ENCODE results near the gene PSMB10.

PSMB10 gene

DNA sequence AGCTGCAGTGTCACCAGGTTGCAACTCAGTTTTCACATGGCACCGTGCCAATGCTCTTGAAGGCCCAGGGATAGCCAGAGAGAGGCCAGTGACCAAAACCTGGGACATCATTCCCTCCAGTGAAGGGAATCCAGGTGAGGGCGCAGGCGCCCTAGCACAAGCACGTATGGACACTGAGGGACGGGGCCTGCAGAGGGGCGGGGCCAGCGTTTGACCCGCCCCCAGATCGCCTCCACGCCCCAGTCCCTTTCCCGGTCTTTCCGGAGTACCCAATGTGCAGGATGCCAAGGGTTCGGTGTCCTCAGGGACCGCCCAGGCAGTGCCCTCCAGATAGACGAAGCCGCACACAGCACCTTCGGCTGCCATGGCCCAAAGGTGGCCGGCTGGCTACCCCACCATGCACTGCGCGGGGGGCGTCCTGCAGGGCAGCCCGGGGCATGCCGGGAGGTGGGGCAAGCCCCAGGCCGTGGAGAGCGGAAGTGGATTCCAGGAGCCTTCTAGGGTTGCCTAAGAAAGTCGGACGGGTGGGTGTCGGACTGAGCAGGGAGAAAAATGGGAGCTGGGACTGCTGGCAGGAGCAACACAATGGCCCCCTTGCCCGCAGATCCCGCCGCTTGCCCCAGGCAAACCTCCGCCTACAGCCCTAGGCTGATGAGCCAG, 27.1 kb upstream of the PSMB10 start:
- DNase-seq (ENCODE audit: low spot score): no peak

DNA sequence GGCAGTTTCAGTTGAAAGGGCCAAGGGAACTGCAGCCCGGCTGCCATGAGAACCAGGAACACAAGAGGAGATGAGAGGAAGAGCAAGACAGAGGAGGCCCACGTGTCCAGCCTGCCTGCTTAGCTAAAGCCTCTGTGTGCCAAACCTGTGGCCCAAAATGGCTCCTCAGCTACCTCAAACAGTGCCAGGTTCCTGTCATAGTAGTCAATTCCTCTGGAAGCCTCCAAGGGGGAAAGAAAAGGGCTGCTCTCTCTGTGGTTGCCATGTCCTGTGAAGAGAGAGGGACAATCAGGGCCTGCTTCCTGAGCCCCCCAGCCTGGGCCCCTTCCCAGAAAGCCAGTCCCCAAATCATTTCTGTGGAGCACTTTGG, 26.6 kb upstream of the PSMB10 start:
- no peak for DNase-seq (ENCODE audit: low spot score)

DNA sequence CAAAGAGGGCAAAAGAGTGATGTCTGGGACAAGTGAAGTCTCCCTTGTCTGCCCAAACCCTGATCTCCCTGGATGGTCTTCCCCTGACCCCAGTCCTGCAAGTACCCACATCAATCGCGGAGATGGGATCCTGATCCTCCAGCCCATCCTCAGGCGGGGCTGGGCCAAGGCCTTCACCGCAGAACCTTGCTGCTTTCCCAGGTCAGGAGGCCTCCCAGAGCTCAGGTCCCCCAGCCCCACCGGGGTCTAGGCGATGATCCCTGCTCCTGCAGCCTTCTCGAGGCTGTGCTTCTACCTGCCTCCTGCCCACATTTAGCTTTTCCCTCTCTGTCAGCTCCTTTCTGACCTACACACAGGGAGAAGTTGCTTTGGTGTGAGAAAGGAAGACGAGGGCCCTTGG, 25.5 kb upstream of the PSMB10 start:
- DNase-seq (ENCODE audit: low spot score): no peak

DNA sequence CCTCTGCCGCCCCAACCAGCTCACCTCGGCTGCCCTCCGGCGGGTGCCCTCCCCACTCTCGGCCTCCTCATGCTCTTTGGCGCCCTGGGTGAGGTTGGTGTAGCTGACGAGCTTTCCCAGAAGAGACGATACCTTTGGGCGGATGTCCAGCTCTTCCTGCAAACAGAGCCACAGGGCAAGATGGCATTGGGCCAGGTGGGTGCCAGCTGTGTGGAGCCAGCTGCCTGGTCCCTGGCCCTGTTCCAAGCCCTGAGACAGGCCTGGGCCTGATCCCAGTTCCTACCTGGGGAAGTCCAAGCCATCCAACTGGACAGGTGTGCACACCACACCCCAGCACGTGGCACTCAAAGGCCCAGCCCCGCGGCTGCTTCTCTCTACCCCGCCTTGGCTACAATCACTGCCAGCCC, 24.9 kb upstream of the PSMB10 start:
- no peak for DNase-seq (ENCODE audit: low spot score)

DNA sequence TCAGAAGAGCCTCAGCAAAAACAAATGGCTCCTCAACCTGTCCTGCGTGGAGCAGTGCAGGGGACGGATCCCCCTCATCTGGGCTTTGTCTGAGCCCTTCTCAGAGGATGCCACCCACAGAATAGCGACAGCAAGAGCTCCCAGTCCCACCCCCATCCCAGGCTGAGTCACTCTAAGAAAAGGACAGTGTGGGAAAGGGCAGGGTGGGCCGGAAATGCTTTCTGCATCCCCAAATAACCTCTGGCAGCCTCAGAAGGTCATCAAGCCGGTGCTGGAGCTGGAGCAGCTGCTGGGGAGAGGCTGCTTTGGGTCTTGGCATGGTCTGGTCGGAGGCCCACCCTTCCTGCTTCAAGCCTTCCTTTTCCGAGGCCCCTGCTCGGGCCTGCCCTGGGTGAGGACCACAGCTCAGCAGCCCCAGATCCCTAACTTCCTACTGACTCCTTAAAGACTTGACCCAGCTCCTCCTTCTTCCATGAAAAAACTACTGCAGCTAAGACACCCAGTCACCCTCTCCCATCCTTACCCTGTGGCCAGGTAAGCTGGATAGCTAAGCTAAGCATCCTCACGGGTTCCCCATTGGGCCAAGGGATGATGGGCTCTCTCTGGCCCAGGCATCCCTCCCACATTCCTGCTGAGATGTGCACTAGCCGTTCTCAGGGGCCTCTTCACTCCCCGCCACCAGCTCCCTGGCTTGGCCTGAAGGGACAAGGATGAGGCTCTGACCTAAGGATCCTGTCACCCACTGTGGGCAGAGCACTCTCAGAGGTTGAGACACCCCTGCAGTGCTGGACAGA, 23.1 kb upstream of the PSMB10 start:
- no peak for DNase-seq (ENCODE audit: low spot score)

DNA sequence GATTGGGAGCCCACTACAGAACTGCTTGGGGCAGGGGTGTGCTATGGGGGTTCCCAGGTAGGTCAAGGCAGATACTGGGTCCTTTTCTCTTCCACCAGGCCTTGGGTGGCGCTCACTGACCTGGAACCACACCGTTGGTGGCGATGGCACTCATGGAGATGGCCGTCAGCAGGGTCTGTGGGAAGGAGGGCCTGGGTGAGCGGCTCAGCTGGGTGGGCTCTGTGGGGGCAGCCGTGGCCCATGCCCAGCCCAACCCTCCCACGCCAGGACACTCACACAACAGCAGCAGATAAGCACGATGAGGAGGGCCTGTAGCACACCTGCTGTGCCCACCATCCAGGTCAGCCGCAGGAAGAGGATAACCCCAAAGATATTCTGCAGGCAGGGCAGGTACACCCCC, 21.0 kb upstream of the PSMB10 start:
- no peak for DNase-seq (ENCODE audit: low spot score)

DNA sequence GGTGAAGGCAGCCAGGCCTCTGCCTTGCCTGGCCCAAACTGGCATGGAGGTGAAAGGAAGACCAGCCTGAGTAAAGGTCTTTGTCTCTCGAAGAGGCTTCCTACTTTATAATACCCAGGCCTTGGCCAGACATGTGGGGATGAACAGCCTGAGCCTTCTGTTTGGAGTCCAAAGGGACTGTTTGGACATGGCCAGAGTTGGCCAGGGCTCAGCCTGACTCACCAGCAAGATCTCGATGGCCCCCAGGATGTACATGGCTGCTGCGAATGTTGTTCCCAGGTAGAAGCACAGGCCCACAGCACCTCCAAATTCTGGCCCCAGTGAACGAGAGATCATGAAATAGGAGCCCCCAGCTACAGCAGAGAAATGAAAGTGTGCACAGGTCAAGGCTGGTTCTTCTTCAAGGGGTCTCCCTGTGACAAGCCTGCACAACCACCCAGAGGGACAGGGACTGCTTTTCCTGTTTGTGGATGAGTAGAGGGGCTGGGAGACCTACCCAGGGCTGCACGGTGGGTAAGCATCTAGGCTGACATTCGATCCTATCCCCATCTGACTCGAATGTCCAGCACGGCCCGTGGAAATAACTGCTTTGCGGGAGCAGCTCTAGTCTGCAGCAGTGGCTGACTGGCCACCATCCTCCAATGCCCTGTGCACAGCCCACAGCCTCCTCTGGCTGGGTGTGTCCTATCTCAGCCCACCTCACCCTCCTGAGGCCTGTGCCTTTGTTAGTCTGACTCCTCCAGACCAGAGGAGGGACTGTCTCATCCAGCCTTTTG, 18.0 kb upstream of the PSMB10 start:
- no peak for DNase-seq (ENCODE audit: low spot score)

DNA sequence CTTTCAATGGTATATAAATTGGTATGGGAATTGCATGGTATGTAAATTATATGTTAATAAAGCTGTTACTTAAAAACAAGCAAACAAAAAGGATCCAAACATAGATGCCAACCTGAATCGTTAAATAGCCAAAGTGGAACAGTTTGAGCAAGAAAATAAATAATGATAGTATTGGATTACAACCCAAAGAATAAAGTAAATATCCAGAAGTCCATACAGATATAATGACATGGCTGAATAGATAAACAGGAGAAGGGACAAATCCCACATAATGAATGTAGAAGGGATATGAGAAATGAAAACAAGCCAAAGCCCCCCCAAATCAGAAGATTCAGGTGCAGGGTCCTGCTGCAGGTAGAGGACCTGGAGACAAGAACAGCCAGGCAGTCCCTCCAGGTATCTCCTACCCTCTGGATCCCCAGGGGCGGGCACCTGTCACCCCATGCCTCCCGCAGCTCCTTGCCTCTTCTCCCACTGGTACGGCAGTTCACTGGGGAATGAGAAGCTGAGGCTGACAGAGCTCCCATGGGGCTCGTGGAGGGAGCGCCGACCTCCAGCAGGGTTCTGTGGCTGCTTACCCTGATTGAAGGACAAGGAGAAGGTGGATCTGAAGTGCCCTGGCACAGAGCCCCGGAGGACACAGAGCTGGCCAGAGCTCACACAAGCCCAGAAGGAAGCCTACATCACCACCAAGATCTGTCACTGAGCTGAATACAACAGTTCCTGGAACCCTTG, 17.2 kb upstream of the PSMB10 start:
- DNase-seq (ENCODE audit: low spot score): no peak

DNA sequence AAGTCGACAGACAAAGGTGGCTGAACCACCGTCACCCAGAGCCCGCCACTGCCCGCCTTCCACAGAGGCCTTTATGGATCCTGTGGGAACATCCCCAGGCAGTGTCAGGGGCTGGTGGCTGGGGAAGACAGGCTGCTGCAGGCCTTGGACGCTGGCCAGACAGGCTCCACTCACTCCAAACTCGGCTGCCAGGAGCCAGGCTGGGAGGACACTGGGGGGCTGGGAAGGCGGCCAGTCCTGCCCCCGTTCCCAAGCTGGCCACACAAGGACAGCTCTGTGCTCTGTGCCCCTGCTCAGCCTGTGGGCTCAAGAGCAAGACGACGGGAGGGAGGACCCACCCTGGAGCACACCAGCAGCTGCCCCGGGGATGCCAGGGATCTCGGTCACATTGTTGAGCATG, 14.8 kb upstream of the PSMB10 start:
- no peak for DNase-seq (ENCODE audit: low spot score)

DNA sequence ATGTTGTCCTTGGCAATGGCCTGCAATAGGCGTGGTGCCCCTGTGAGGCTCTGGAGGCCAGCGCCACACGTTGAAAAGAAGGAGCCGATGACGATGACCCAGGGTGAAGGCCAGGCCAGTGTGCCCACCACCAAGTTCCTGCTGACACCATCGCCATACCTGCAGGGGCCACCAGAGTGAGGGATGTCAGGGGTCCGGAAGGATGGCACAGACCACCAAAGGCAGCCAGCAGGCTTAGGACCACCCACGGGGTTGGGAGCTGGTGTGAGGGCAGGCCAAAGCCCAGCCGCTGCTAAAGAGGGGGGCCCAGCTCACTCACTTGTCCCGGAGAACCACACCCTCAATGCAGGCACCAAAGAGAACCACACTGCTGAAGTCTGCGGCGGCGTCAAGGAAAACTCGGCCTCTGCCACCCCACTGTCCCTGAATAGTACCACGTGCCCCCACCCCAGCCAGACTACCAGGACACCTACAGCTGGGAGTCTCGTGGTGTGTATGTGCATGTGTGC, 13.7 kb upstream of the PSMB10 start:
- DNase-seq (ENCODE audit: low spot score): no peak

DNA sequence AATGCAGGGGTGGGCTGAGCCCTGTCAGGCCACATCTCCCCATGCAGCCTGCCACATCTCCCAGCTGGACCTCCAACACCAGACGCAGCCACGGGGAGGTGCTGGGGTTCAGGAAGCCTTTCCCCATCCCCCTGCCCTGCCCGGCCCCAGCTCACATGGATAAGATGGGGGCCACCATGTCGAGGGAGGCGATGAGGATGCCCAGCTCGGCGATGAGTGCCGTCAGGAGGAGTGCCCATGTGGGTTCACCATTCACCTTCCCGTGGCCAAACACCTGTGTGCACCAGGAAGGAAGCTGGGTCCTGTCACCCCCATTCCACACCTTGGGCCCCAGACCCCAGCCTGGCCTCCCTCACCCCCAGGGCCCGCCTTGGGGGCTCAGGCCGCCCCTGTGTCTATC, 13.0 kb upstream of the PSMB10 start:
- DNase-seq (ENCODE audit: low spot score): no peak

DNA sequence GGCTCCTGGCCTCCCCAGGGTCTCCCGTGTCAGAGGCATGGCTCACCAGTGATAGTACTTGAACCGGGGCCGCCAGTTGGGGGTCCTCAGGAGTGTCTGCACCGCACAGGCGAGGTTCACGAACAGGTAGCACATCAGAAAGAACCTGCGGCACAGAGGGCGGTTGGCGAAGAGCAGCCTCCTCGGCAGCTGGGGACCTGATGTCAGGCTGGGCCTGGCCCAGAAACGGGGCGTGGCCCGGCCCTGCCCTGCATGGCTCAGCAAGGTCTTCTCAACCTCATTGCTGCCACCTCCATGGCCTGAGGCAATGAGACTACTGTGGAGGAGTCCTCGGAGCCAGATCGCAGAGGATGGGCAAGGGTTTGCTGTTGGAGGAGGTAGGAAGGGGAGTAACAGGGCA, 11.4 kb upstream of the PSMB10 start:
- no peak for DNase-seq (ENCODE audit: low spot score)

DNA sequence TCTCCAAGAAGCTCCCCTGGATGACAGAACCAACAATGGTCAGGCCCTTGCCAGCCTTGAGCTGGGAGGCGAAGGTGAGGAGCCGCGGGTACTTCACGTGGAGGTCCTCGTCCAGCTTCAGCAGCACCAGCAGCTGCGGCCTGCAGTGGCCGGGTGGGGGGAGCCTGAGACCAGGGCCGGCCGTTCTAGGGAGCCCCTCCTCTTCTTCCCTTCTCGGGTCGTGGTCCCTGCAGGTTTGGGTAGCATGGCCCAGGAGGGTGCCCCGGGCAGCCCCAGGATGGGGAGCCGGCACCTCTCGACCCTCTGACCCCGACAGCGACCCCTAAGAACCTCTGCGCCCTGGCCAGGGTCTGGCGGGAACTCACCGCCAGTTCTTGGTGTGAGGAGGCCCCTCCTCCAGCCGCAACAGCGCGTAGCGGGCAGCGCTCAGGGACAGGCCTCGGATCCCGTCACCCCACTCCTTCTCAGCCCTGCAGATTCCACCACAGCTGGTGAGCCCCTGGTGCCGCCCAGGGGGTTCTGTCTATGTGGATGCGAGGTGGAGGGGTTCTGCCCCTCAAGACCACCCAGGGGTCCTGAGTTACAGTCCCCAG, 10.4 kb upstream of the PSMB10 start:
- no peak for DNase-seq (ENCODE audit: low spot score)

DNA sequence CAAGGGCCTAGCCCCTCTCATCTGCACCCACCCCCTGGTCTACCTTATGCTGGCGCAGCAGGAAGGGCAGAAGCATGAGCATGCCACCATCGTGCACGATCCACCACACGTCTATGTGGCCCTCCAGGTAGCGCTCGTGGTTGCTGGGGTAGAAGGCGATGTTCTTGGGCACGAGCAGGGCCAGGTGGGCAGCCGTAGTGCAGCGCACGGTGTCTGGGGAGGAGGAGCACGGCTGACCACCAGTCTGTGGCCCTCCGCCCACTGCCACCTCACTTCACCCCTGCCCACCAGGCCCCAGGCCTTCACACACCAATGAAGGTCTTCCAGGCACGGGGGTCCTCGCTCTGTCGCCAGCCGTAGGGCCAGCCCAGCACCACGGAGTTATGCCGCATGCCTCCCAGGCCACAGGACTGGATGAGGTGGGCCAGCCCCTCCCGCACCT, 9.5 kb upstream of the PSMB10 start:
- no peak for DNase-seq (ENCODE audit: low spot score)

DNA sequence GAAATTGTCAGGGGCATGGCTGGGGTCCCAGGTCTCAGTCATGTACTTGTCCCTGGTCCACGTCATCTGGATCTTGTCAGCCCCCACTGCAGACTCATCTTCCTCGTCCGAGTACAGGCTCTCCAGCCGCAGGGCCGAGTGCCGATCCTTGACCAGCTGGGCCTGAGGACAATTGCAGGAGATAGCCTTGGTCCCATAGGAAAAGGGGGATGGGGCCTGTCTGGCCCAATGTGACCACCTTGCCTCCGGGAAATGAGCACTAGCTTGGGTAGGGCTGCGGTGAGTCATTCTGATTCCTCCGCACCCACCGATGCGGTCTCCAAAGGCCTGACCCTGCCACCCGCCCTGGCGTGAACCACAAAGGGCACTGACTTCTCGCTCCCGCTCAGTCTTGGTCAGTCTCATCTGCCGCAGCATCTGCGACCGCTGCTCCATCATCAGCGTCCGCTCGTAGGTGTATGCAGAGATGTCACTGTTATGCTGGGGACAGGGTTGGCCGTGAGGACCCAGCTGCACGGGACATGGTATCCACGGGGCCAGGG, 8.8 kb upstream of the PSMB10 start:
- no peak for DNase-seq (ENCODE audit: low spot score)

DNA sequence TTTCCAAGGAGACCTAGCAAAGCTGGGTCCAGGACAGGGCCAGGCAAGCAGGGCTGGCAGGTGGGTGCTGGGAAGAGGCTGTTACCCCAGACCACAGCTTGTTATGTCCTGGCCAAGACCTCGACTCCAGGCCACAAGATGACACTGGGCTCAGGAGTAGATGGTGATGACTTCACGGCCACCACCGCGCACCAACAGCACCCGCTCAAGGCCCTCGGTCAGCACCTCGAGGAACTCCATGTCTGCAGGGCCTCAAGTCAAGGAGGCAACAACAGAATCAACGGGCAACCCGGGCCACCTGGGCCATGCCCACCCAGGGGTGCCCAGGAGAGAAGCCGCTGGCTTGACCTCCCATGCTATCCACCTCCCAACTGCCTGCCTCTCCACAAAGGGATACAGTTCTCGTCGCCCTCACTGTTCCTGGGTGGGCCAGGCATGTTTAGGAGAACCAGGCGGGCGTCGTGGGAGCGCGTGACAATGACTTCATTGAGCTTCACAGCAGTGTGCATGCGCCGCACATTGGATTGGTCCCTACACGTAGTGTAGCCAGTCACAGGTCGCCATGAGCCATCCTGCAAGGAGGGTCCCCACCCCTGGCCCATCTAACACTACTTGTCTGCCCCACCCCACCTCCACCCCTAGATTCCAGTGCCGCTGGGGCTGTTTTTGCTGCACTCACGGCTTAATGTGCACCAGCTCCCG, 8.2 kb upstream of the PSMB10 start:
- DNase-seq (ENCODE audit: low spot score): no peak

DNA sequence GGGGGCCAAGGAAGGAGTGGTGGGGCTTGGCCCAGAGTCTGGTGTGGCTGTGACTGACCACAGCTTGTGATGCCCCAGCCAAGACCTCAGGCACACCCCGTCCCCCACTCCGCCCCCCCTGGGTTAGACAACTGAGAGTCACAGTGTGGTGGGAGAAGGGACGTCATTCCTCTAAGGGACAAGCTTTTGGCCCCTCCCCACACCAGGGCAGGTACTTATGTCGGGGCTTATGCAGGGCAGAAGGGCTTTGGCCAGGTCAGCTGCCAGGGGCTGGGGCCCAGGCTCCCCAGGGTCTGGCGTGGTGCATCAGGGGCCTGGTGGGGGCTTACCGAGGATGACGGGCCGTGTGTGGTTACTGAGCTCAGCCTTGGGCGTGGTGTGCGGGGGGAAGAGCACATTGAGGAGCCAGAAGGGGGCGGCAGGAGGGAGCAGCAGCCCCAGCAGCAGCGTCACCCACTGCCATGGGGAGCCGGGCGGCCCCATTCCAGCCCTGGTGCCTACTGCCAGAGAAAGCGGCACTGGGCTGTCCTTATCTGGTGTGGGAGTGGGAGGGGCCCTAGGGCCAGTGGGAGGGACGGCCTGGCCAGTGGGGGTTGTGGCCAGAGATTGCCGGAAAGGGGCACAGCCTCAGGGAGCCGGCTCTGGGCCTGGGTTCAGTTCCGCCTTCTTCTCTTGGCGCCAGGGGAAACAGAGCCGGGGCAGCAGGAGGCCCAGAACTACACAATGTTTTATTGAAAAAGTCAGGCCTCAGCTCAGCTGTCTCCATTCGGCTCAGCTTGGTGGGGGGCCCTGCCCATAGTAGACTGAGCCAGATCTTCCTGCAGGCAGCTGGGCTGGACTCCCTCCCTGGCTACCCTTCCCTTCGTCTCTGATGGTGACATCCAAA, 7.2 kb upstream of the PSMB10 start, which contains the start of gene LCAT:
Gene LCAT, minus strand, starts transcription at position 502 of the 886 bp plus-strand sequence. Its CDS starts 19 bp downstream, at position 483.
- no peak for DNase-seq (ENCODE audit: low spot score)

DNA sequence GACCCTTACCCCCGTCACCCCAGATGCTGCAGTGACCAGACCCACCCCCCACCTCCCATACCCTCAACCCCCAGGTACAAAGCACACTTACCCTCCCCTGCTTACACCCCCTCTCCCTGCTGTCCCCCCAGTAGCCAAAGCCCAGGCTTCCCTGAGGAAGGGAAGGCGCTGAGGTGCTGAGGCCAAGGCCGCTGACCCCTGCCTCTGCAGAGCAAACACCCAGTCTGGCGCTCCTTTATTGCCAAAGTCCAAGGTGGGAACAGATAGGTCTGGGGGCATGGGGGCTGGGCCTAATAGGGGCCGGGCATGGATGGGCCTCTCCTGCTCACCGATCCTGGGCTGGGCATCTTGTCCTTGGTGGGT, 6.6 kb upstream of the PSMB10 start:
- peak; percentile 70 for DNase-seq (ENCODE audit: low spot score)

DNA sequence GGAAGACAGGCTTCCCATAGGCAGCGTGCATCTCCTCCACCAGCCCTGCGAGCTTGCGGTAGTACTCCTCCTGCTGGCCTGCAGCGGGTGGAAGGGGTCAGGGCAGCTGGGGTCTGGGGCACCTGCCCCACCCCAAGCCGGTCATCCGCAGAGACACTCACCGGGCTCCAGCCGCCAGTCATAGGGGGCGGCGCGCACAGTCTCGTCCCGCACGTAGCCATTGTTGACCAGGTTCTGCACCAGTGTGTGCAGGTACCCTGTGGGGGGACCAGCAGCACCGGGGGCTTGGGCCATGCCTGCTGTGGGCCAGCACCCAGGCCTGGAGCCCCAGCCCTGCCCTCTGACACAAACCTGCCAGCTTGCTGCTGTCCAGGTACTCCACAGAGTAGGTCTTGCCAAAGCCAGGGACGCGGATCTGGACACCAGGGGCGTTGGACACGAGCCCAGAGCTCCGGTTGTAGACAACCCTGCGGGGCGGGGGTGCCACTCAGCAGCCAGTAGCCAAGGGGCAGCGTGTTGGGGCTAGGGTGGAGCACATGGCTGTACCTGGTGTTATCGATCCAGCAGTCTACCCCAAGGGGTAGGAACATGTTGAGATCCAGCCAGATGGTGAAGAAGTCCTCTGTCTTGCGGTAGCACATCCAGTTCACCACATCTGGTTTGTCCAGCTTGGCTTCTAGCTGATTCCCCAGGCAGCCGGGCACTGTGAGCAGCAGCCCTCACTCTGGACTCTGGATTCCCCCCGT, 6.0 kb upstream of the PSMB10 start:
- no peak for DNase-seq (ENCODE audit: low spot score)
